Neural crest cell (in vitro differentiated cells): ENCODE measurements around the gene PEX10. TPM values are rescaled to one million over a fixed set of nuclear protein-coding genes. Genes with fewer than 3 reads are reported as not detected.

Source experiments
- DNase-seq: peaks from one replicate; pipeline ENCODE4 v3.0.0; 2021; ENCODE audit warnings: low read depth, mixed read lengths, low spot score
- H3K27ac Mint-ChIP-seq: one replicate; pipeline ENCODE4 v1.8.0; 2021; ENCODE audit warnings: mild to moderate bottlenecking, mixed read lengths; ENCODE audit not compliant: unreplicated experiment
- H3K27me3 Mint-ChIP-seq: 2 replicates; pipeline ENCODE4 v1.8.0; 2021; ENCODE audit warnings: low read depth, mild to moderate bottlenecking, mixed read lengths
- H3K36me3 Mint-ChIP-seq: 2 replicates; pipeline ENCODE4 v1.8.0; 2021; ENCODE audit warnings: low read depth, mild to moderate bottlenecking, mixed read lengths
- H3K4me1 Mint-ChIP-seq: 2 replicates; pipeline ENCODE4 v1.8.0; 2021; ENCODE audit warnings: mixed read lengths
- H3K4me3 Mint-ChIP-seq: one replicate; pipeline ENCODE4 v1.8.0; 2021; ENCODE audit warnings: mild to moderate bottlenecking, mixed read lengths
- H3K9me3 Mint-ChIP-seq: 2 replicates; pipeline ENCODE4 v1.8.0; 2021; ENCODE audit warnings: mixed read lengths
- CTCF ChIP-seq: fragments of 200-600 bp; sonication (generic); conservative IDR thresholded peaks from 2 replicates; pipeline ENCODE4 v1.5.0; 2021; ENCODE audit warnings: antibody characterized with exemption, mild to moderate bottlenecking
- total RNA-seq: library from RNA; stranded (reverse); gene quantifications from 2 replicates; pipeline ENCODE4 v1.2.1, GENCODE V29; 2021

Gene PEX10
- total RNA-seq, 1 donor from 2014 or later: 31.2 TPM

- Mint-ChIP-seq H3K4me1 (peaks cover 10% of the 10 kb centered on the region), H3K27ac (no peak overlapping the region), H3K27me3 (peaks cover 30% of the 10 kb centered on the region)
These were observed 34.0 kb upstream of the PEX10 start for GRCh38 chr1:2446394-2446793.

GRCh38 chr1:2445823-2446215 lies 33.5 kb upstream of the PEX10 start:
- Mint-ChIP-seq H3K4me3 (no peak overlapping the region), H3K36me3 (no peaks in the 10 kb centered on the region), H3K4me1 (peaks cover 10% of the 10 kb centered on the region), H3K27me3 (peaks cover 30% of the 10 kb centered on the region), H3K27ac (no peak overlapping the region), H3K9me3 (no peaks in the 10 kb centered on the region)
- TF ChIP-seq CTCF: no peak
- no peak for DNase-seq

More at GRCh38 chr1:2446394-2446793, 34.0 kb upstream of the PEX10 start:
- no peak for TF ChIP-seq CTCF
- H3K36me3 Mint-ChIP-seq: no peaks in the 10 kb centered on the region
- H3K9me3 Mint-ChIP-seq: no peaks in the 10 kb centered on the region
- no peak overlapping the region for H3K4me3 Mint-ChIP-seq
- peak; percentile 49 for DNase-seq

GRCh38 chr1:2445162-2445822 lies 32.9 kb upstream of the PEX10 start:
- H3K9me3 Mint-ChIP-seq: no peaks in the 10 kb centered on the region
- no peak for TF ChIP-seq CTCF
- peaks cover 10% of the 10 kb centered on the region for H3K4me1 Mint-ChIP-seq
- H3K4me3 Mint-ChIP-seq: no peak overlapping the region
- peak overlapping the region; percentile 50 for H3K27ac Mint-ChIP-seq
- no peak for DNase-seq
- no peaks in the 10 kb centered on the region for H3K36me3 Mint-ChIP-seq
- peaks cover 30% of the 10 kb centered on the region for H3K27me3 Mint-ChIP-seq

GRCh38 chr1:2444138-2444591 lies 31.8 kb upstream of the PEX10 start:
- Mint-ChIP-seq H3K27me3 (peaks cover 30% of the 10 kb centered on the region), H3K4me3 (no peak overlapping the region), H3K4me1 (peaks cover 10% of the 10 kb centered on the region), H3K27ac (no peak overlapping the region), H3K36me3 (no peaks in the 10 kb centered on the region), H3K9me3 (no peaks in the 10 kb centered on the region)
- TF ChIP-seq CTCF: no peak
- DNase-seq: no peak

GRCh38 chr1:2443277-2444137 lies 31.1 kb upstream of the PEX10 start:
- peak; percentile 43 for TF ChIP-seq CTCF
- Mint-ChIP-seq H3K9me3 (no peaks in the 10 kb centered on the region), H3K27me3 (peaks cover 30% of the 10 kb centered on the region), H3K4me3 (no peak overlapping the region), H3K36me3 (no peaks in the 10 kb centered on the region), H3K4me1 (peaks cover 10% of the 10 kb centered on the region), H3K27ac (no peak overlapping the region)
- DNase-seq: peak; percentile 41
